Osteocyte (in vitro differentiated cells): Measurements from ENCODE around the gene CLN3. TPM values are rescaled to one million over a fixed set of nuclear protein-coding genes. Genes with fewer than 3 reads are reported as not detected.

Experiments used
- DNase-seq: peaks from one replicate; pipeline ENCODE4 v3.0.0; 2021; ENCODE audit warnings: mixed read lengths; ENCODE audit not compliant: unreplicated experiment; ENCODE audit errors: extremely low spot score
- H3K27ac Mint-ChIP-seq: one replicate; pipeline ENCODE4 v1.8.0; 2021; ENCODE audit warnings: mild to moderate bottlenecking, mixed read lengths; ENCODE audit not compliant: unreplicated experiment
- H3K27me3 Mint-ChIP-seq: one replicate; pipeline ENCODE4 v1.8.0; 2021; ENCODE audit warnings: mixed read lengths; ENCODE audit not compliant: unreplicated experiment
- H3K36me3 Mint-ChIP-seq: one replicate; pipeline ENCODE4 v1.8.0; 2021; ENCODE audit warnings: mixed read lengths; ENCODE audit not compliant: unreplicated experiment
- H3K4me1 Mint-ChIP-seq: one replicate; pipeline ENCODE4 v1.8.0; 2021; ENCODE audit warnings: mixed read lengths; ENCODE audit not compliant: unreplicated experiment
- H3K4me3 Mint-ChIP-seq: one replicate; pipeline ENCODE4 v1.8.0; 2021; ENCODE audit warnings: mild to moderate bottlenecking, moderate library complexity, mixed read lengths; ENCODE audit not compliant: unreplicated experiment
- H3K9me3 Mint-ChIP-seq: one replicate; pipeline ENCODE4 v1.8.0; 2021; ENCODE audit warnings: mixed read lengths; ENCODE audit not compliant: unreplicated experiment
- total RNA-seq: library from RNA; stranded (reverse); gene quantifications from 2 replicates; pipeline ENCODE4 v1.2.1, GENCODE V29; 2021
- TF ChIP-seq, protein P1 (sequence below): fragments of 200-600 bp; sonication (generic); IDR thresholded peaks from 2 replicates; pipeline ENCODE4 v1.5.0; 2021; ENCODE audit warnings: antibody characterized with exemption, mild to moderate bottlenecking, moderate library complexity

CLN3 gene
- total RNA-seq, 1 donor from 2014 or later, result 39.4 TPM

- Mint-ChIP-seq H3K36me3 (no peaks in the 10 kb centered on the region), H3K9me3 (no peaks in the 10 kb centered on the region), H3K4me3 (no peak overlapping the region), H3K4me1 (no peaks in the 10 kb centered on the region), H3K27ac (no peak overlapping the region), H3K27me3 (peaks cover 3% of the 10 kb centered on the region)
- DNase-seq, result no peak
- TF ChIP-seq, protein P1, sequence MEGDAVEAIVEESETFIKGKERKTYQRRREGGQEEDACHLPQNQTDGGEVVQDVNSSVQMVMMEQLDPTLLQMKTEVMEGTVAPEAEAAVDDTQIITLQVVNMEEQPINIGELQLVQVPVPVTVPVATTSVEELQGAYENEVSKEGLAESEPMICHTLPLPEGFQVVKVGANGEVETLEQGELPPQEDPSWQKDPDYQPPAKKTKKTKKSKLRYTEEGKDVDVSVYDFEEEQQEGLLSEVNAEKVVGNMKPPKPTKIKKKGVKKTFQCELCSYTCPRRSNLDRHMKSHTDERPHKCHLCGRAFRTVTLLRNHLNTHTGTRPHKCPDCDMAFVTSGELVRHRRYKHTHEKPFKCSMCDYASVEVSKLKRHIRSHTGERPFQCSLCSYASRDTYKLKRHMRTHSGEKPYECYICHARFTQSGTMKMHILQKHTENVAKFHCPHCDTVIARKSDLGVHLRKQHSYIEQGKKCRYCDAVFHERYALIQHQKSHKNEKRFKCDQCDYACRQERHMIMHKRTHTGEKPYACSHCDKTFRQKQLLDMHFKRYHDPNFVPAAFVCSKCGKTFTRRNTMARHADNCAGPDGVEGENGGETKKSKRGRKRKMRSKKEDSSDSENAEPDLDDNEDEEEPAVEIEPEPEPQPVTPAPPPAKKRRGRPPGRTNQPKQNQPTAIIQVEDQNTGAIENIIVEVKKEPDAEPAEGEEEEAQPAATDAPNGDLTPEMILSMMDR, result no peak
These were observed 8.0 kb upstream of the CLN3 start for GRCh38 chr16:28499854-28500253.

DNA sequence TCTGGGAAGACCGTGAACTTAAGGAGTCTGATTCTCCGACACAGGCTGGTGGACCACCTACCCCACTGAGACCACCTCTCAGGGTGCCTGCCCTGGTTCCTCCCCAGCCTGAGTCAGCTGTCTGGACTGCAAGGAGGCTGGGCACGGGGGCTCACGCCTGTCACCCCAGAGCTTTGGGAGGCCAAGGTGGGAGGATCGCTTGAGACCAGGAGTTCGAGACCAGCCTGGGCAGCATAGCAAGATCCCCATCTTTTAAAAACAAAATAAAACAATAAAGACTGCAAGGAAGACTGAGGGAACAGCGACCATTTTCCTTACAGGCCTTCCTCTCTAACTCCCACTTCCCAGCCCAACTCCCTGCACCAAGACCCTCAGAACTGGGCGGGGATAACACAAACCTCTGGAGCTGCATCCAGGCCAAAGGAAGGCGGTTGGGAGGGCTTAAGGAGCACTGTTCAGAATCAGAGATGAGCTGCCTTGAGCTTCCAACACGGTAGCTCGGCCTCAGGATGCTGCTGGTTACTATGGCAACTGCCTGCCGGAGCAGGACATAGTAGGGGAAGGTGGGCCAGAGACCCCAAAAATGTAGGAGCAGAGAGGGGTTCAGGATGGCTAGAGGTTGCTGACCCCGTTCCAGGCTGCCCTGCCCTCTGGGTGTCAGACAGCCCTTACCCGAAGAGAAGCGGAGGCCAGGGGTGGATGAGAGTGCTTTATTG is 7.0 kb upstream of the CLN3 start:
- DNase-seq, result no peak
- TF ChIP-seq, protein P1, result no peak
- Mint-ChIP-seq H3K27ac (no peak overlapping the region), H3K27me3 (no peaks in the 10 kb centered on the region), H3K4me1 (no peaks in the 10 kb centered on the region), H3K36me3 (no peaks in the 10 kb centered on the region), H3K4me3 (no peak overlapping the region), H3K9me3 (no peaks in the 10 kb centered on the region)

DNA sequence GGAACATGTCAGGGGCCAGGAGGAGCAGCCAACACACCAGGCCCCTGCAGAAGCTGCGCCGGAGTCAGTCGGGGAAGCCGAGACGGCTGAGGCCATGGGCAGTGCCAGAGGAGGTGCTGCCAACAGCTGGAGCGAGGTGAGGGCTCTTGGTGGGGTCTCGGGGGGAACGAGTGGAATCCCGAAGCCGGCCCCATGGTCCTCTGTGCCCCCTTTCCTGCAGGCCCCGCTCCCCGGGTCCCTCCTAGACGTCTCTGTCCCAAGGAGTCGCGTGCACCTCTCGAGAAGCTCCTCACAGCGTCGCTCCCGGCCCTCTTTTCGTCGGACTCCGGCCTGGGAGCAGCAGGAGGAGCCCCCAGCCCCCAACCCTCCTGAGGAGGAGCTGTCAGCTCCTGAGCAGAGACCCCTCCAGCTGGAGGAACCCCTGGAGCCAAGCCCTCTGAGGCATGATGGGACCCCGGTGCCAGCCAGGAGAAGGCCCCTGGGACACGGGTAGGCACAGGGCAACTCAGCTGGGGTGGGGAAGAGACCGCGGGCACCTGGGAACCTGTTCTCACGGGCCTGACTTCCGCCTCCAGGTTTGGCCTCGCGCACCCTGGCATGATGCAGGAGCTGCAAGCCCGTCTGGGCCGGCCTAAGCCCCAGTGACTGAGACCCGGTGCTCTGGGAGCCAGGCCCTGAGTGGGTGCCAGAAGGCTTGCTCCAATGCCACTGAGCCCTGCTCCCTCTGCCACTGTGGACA is 6.2 kb upstream of the CLN3 start:
- no peak overlapping the region for H3K4me3 Mint-ChIP-seq
- H3K9me3 Mint-ChIP-seq, result no peaks in the 10 kb centered on the region
- no peaks in the 10 kb centered on the region for H3K36me3 Mint-ChIP-seq
- H3K27ac Mint-ChIP-seq, result no peak overlapping the region
- no peak for DNase-seq
- no peaks in the 10 kb centered on the region for H3K4me1 Mint-ChIP-seq
- TF ChIP-seq, protein P1, result no peak
- H3K27me3 Mint-ChIP-seq, result no peaks in the 10 kb centered on the region

DNA sequence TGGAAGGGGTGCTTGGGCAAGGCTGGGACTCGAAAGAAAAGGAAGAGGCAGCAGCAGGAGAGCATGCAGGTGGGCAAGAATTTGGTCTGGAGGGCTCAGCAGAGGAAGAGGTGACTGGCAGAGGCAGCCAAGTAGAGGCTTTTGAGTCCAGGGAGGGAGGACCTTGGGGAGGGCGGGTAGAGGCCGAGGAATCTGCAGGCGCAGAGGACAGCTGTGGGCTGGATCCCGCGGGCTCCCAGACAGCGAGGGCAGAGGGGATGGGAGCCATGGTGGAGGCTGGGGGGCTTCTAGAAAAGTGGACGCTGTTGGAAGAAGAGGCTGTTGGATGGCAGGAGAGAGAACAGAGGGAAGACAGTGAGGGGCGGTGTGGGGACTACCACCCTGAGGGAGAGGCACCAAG is 5.5 kb upstream of the CLN3 start:
- Mint-ChIP-seq H3K27me3 (no peaks in the 10 kb centered on the region), H3K27ac (no peak overlapping the region), H3K36me3 (no peaks in the 10 kb centered on the region), H3K4me1 (peaks cover under 1% of the 10 kb centered on the region), H3K4me3 (no peak overlapping the region), H3K9me3 (no peaks in the 10 kb centered on the region)
- DNase-seq, result no peak
- TF ChIP-seq, protein P1, result no peak

DNA sequence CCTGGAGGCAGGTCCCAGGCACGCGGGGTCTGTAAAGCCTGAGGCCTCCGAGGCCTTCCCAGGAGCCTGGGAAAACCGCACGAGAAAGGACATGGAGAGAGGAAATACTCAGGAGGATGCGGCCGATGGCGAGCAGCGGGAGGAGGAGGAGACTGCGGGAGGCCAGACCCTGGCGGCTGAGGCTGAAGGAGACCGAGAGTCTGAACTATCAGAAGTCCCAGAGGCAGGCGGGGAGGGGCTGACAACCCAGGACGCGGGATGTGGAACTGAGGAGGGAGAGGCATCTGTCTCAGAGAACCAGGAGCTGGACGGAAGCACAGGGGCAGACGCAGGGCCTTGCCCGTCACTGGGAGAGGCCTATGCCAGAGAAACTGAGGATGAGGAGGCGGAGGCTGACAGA is 5.0 kb upstream of the CLN3 start:
- TF ChIP-seq, protein P1, result no peak
- no peak overlapping the region for H3K27ac Mint-ChIP-seq
- DNase-seq, result no peak
- H3K9me3 Mint-ChIP-seq, result no peaks in the 10 kb centered on the region
- H3K4me3 Mint-ChIP-seq, result no peak overlapping the region
- no peaks in the 10 kb centered on the region for H3K36me3 Mint-ChIP-seq
- H3K4me1 Mint-ChIP-seq, result peaks cover 2% of the 10 kb centered on the region
- H3K27me3 Mint-ChIP-seq, result no peaks in the 10 kb centered on the region
